ENCODE results near the gene LEMD3.
"Not testable (repeated sequence)": the region's sequence is repeated elsewhere in the genome, so short reads cannot be mapped to it uniquely, and the experiment has no call there.

LEMD3 gene

DNA sequence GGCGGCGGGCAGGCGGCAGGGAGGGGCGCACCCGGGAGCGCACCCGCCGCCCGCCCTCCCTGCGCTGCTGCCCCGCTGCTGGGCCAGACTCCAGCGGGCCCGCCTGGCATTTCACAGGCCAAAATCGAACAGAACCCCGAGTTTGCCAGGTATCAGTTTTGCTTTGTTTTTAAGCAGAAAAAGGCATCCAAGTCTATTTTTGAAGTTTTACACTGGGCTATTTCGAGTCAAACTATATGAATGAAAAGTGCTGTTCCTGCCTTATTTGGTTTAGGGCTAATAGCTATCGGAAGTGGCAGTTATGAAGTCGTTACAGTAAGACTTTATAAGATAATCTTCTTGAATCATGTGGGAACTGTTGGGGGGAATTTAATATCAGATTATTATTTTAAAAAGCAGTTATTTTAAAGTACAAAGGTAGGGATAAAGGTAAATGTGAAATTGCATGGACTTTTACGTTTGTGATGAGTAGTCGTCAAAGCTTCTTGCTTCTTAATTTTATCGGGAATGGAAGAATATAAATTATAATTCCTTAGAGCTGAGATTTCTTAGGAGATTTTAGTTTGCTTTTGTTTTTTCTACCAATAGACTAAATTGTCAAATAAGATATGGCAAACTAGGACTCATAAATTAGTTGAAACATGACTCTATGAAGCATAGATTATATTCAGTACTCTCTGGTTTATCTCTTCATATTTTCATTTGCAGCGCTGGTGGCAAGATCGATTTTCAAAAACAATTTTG lies 110.2 kb downstream of the LEMD3 start:
- no peak for DNase-seq

DNA sequence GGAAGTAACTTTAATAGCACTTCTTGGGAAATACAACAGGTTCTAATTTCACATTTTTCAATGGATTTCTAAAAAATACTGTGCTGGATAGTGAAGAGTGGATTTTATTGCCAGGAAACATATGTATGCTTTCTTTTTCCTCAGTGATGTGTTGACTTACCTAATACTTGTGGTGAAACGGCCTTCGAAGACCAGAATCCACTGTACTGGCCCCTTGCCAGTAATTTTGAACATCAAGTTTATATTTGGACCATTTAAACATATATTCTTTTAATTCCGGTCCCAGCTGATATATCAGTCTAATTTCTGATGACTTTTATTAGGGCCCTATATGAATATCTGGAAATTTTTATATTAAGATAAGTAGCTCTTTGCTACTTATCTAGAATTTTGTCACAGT lies 110.9 kb downstream of the LEMD3 start:
- DNase-seq: no peak

GRCh38 chr12:65282840-65283239 lies 113.5 kb downstream of the LEMD3 start:
- no peak for DNase-seq

GRCh38 chr12:65285532-65285931 lies 116.1 kb downstream of the LEMD3 start:
- DNase-seq: not testable (repeated sequence)

- no peak for DNase-seq
Measured at GRCh38 chr12:65287426-65287825, 118.0 kb downstream of the LEMD3 start.

DNA sequence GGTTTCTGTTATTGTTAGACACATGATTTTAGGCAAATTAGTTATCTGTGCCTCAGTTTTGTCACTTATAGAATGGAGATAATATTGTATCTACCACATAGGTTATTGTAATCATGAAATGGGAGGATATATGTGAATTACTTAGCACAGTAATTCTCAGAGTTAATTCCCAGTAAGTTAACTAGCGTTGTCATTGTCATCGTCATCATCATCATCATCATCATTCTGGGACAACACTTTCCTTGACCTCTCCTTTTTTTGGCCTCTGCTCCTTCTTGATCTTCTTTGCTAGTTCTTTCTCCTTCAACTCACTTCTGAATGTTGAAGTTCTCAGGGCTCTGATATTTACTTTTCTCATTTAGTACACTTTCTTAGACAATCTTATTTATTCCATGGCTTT lies 122.9 kb downstream of the LEMD3 start:
- no peak for DNase-seq

DNA sequence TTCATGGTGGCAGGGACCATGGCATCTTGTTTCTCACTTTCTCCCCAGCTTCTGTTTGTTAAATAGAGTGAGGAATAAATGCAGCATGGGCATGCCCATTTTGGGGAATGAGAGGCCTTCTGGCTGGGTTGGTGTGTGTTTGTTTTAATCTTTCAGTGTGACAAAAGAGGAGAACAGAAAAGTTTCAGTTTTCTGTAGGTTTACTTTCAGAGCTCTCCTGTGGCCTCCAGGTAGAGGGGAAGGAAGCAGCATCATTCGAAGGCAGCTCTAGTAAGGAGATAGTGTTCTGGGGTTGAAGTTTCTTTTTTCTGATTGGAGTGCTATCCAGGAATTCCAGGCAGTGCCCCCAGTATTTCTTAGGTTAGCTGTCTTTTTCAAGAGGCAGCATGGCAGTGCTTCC lies 124.4 kb downstream of the LEMD3 start:
- no peak for DNase-seq

DNA sequence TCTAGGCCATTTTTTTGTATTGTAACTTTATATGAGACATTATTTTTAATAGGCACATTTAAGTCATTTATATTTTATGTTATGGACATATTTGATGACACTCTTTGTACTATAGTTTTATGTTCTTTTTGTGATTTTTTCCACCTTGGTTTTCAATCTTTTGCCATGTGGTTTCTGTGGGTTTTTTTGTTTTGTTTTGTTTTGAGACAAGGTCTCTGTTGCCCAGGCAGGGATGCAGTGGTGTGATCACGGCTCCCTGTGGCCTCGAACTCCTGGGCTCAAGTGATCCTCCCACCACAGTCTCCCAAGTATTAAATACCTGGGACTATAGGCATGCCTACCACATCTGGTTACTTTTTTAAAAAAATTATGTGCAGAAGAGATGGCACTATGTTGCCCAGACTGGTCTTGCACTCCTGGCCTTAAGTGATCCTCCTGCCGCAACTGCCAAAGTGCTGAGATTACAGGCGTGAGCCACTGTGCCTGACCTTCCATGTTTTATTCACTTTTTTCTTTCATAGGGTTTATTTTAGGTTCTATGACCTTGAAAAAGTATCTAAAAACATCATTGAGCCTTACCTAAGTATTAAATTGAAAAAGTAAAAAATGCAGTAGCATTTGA lies 125.4 kb downstream of the LEMD3 start:
- DNase-seq: no peak

DNA sequence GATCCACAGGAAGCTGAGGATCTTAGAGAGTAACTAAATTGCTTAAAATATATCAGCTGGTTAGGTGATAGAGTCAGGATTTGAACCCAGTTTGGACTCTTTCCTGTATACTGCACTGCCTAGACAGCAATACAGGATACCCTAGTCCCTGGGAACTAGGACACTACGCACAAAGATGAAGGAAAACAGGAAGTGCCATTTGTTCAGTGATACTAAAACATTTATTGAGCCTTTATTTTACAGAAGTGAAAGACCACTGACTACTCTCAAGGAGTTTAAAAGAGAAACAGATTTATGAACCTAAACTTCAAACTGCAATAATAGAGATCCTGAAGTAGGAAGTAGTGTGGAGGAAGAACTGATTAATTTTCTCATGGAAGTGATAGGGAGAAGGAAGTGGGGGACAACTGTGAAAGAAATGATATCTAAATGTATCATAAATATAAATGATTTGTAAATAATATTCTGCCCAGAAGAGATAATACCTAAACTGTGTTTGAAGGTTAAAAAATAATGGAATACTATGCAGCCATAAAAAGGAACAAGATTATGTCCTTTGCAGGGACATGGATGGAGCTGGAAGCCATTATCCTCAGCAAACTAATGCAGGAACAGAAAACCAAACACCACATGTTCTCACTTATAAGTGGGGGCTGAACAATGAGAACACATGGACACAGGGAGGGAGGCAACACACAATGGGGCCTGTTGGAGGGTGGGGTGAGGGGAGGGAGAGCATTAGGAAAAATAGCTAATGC lies 127.3 kb downstream of the LEMD3 start:
- no peak for DNase-seq

All from NCI-H1417 (cell line).